T-cell (primary cell): ENCODE data around the gene NCAPD2. TPM values are rescaled to one million over a fixed set of nuclear protein-coding genes. Genes with fewer than 3 reads are reported as not detected.

Source experiments
- total RNA-seq, 35 experiments: library from RNA in 6 of 35; stranded (reverse) in 6 of 35; fragments of 120-200 nt in 1 of 35; gene quantifications; one replicate each; pipeline versions ENCODE4 v1.2.1 to v1.2.4 and lab custom pipeline; 2013 to 2026

NCAPD2 gene
- total RNA-seq, 5 donors from 2014 or later (not counting 1 experiment from before 2014, with no cell fraction given) = 32.8 to 43.8 (median 40.7) TPM

Other genes with a start within 250 kb of the NCAPD2 start
- under 1 TPM in 2 of 5 donors, not detected in 3; 0.13 to 0.38 TPM for gene PLEKHG6, start 183.4 kb upstream of the NCAPD2 start, total RNA-seq
- 10 to 100 TPM; 32.3 to 88.0 (median 86.5) TPM for gene TNFRSF1A, start 152.0 kb upstream of the NCAPD2 start, total RNA-seq
- gene SCNN1A, start 118.5 kb upstream of the NCAPD2 start, total RNA-seq = 1 to 10 TPM; 1.0 to 3.4 (median 2.6) TPM
- gene LTBR, start 109.9 kb upstream of the NCAPD2 start, total RNA-seq = 1 to 10 TPM in 2 of 5 donors, under 1 TPM in 2, not detected in 1; 0.56 to 1.6 (median 1.2) TPM
- 100 to 1,000 TPM in 4 of 5 donors, 10 to 100 TPM in 1; 94.0 to 140 (median 138) TPM for gene CD27, start 49.1 kb upstream of the NCAPD2 start, total RNA-seq
- 10 to 100 TPM; 22.6 to 77.0 (median 60.3) TPM for gene TAPBPL, start 42.1 kb upstream of the NCAPD2 start, total RNA-seq
- 10 to 100 TPM; 64.6 to 92.2 (median 75.8) TPM for gene VAMP1, start 23.4 kb upstream of the NCAPD2 start, total RNA-seq
- 10 to 100 TPM; 34.3 to 86.6 (median 80.3) TPM for gene MRPL51, start 840 bp upstream of the NCAPD2 start, total RNA-seq
- gene GAPDH, start 40.4 kb downstream of the NCAPD2 start, total RNA-seq = 100 to 1,000 TPM; 500 to 643 (median 605) TPM
- gene IFFO1, start 61.9 kb downstream of the NCAPD2 start, total RNA-seq = 10 to 100 TPM; 30.4 to 59.8 (median 59.7) TPM
- gene NOP2, start 74.2 kb downstream of the NCAPD2 start, total RNA-seq = 100 to 1,000 TPM in 1 of 5 donors, 10 to 100 TPM in 4; 69.6 to 107 (median 93.1) TPM
- 100 to 1,000 TPM; 236 to 392 (median 258) TPM for gene CHD4, start 113.3 kb downstream of the NCAPD2 start, total RNA-seq
- 10 to 100 TPM in 4 of 5 donors, 1 to 10 TPM in 1; 5.8 to 16.0 (median 14.9) TPM for gene LPAR5, start 141.9 kb downstream of the NCAPD2 start, total RNA-seq
- gene ACRBP, start 153.3 kb downstream of the NCAPD2 start, total RNA-seq = 10 to 100 TPM in 1 of 5 donors, 1 to 10 TPM in 4; 2.4 to 11.1 (median 6.5) TPM
- 10 to 100 TPM; 34.0 to 71.3 (median 64.5) TPM for gene ING4, start 169.0 kb downstream of the NCAPD2 start, total RNA-seq
- gene ZNF384, start 195.3 kb downstream of the NCAPD2 start, total RNA-seq = 10 to 100 TPM; 68.6 to 82.9 (median 79.4) TPM
- 1 to 10 TPM in 3 of 5 donors, under 1 TPM in 1, not detected in 1; 0.88 to 2.5 (median 2.4) TPM for gene PIANP, start 206.7 kb downstream of the NCAPD2 start, total RNA-seq
- gene COPS7A, start 229.9 kb downstream of the NCAPD2 start, total RNA-seq = 10 to 100 TPM; 18.5 to 33.1 (median 31.8) TPM